Activated T-cell treated with anti-CD3 and anti-CD28 coated beads for 48 hours (primary cell): ENCODE measurements around the gene PLCG2.
"Not testable (repeated sequence)": the region's sequence is repeated elsewhere in the genome, so short reads cannot be mapped to it uniquely, and the experiment has no call there.

ENCODE experiments used
- DNase-seq: peaks from one replicate; pipeline ENCODE4 v3.0.0-alpha.2; 2020; ENCODE audit warnings: low read depth

The PLCG2 gene

DNA sequence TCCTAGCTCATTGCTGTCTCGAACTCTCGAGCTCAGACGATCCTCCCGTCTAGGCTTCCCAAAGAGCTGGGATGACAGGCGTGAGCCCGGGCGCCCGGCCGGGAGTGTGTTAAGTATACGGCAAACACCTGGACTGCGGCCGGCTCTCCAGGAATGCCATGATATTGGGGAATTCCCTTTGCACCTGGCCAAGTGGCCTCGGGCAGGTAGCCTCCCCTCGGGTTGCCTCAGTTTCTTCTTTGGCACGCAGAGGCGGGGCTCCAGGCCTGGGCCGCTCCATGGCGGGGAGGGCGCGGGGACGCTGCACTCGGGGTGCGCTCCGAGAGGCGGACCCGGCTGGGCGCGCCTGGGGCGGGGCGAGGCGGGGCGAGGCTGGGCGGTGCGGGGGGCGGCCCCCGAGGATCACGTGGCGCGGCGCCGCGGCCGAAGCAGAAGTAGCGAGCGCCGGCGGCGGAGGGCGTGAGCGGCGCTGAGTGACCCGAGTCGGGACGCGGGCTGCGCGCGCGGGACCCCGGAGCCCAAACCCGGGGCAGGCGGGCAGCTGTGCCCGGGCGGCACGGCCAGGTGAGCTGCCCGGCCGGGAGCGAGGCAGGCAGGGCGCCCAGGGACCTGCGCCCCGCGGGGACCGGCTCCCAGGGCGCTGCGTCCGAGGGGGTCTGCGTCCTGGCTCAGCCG lies at the start of gene PLCG2:
Gene PLCG2 (plus strand): TSS at position 431 of the 675 bp plus-strand sequence. CDS start 6,699 bp downstream, outside the sequence.
- DNase-seq, result peak; percentile 80

DNA sequence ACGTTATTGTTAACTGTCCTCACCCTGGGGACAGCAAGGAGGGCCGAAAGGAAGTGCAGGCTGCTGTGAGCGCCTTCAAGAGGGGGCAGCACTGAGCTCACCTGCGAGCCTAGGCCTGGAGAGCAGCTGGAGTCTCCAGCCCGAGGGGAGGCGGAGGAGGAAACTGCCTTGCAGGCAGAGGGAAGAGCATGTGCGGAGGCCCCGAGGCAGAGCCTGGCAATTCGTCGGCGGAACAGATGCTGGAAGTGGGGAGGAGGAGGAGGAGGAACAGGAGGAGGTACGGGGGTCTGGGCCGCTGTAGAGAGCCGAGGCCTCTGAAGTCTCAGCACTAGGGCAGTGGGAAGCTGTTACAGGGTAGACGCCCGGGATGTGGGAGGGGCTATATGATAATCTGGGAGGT lies 49.6 kb upstream of the PLCG2 start:
- no peak for DNase-seq

DNA sequence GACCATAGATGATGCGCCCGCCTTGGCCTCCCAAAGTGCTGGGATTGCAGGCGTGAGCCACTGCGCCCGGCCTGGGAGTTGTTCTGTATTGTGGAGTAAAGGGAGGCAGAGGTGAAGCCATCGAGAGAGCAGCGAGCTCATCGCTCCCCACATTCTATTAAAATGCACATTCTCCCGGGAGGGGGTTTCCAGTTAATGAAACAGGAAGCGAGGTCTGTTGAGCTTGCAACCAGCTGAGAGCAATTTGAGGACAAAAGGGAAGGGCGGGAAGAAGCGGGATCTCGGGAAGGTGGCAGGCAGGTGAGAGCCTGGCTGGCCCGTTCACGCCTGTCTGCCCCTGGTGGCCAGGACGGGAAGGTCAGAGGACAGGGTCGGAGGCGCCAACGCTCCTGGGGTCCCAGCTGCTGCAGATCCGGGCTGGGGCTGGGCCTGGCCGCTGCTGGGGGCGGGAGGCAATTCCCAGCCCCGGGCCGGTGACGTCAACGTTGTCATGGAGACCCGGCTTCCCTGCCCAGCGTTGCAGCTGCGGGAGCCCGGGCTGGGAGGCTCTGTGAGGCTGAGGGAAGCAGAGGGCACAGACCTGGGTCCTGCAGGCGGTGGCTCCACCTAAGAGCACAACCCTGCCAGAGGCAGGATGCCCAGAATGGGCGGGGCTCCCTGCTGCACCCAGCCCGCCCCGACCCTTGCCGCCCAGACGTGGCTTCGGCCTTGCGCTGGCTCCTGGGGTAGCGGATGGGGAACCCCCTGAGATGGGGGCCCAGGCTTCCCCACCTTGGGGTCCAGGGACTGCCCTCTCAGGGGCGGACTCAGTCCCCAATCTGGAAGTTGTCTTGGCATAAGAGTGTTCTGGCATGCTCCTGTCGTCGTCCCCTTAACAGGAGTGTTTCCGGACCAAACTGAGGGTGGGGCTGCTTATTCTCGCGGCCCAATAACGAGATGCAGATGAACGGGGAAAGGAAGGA lies 48.7 kb upstream of the PLCG2 start:
- DNase-seq, result peak; percentile 48

DNA sequence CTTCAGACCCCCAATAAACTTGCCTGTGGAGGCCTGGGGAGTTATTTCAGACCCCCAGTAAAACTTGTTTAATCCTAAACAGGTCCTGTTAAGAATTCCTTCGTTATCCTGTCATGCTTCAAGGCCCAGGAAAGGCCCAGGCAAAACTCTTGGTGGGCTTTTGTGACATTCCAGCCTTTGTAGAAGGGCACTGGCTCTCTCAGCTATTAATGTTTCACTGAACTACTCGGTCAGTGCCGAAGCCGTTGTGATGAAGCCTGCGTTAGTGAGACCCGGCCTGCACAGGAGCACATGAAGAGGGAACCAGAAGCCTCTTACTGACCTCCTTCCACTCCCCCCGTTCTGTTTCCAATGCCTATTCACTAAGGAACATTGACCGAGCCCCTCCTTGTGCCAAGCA lies 47.4 kb upstream of the PLCG2 start:
- no peak for DNase-seq

DNA sequence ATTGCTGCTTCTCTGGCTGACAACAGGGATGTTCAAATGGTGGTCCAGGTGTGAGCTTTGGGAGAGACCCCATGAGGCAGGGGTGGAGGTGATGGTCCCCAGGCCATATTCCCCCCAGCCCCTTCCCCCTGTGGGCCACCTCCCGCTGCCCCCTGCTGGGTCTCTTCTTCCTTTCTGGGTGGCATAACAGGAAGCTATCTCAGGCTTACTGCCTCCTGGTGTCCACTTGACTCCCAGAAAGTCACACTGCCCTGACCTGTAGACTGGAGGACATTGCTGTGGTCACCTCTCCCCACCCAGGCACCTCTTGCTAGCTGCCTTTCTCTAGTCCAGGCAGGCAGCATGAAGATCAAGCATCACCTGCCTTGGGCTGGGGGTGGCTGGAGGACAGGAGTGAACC lies 46.4 kb upstream of the PLCG2 start:
- DNase-seq, result no peak

DNA sequence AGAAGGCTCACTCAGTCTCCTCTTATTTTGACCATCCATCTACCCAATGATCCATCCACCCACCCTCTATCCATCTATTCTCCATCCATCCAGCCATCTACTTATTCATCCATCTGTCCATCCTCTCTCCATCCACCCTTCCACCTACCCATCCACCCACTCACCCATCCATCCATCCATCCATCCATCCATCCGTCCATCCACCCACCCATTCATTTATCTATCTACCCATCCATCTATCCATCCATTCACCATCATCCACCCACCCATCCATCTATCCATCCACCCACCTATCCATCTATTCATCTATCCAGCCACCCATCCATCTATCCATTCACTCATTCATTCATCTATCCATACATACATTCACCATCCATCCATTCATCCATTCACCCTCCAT lies 45.8 kb upstream of the PLCG2 start:
- no peak for DNase-seq

DNA sequence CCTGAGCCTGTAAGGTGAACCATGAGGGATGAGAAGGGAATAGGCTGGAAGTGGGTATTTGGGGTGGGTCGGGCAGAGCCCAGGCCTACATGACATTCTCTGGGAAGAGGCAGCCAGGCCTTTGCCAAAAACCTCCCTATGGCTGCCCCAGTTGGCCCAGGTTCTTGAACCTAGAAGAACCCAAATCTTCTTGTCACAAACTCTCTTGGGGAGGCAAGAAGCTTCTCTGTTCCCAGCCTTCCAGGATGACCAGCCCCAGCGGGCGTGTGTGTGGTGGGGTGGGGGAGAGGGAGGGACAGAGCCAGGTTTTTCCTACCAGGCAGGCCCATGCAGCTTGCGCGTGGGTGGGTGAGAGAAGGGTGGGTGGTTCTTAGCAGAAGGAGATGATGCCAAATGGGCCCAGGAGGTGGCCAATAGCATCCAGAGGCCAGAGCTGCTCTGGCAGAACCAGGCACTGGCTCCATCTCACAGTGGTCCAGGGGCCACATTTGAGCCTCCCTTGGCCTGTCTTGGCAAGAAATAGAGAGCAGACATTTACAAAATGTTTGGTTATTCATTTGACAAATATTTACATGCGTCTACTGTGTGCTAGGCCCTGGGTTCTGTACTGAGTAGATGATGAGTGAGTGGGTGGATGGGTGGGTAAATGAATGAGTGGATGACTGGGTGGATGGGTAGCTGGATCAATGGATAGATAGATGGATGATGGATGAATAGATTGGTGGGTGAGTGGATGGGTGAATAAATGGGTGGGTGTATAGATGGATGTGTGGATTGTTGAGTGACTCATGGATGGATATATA lies 44.3 kb upstream of the PLCG2 start:
- DNase-seq, result no peak

DNA sequence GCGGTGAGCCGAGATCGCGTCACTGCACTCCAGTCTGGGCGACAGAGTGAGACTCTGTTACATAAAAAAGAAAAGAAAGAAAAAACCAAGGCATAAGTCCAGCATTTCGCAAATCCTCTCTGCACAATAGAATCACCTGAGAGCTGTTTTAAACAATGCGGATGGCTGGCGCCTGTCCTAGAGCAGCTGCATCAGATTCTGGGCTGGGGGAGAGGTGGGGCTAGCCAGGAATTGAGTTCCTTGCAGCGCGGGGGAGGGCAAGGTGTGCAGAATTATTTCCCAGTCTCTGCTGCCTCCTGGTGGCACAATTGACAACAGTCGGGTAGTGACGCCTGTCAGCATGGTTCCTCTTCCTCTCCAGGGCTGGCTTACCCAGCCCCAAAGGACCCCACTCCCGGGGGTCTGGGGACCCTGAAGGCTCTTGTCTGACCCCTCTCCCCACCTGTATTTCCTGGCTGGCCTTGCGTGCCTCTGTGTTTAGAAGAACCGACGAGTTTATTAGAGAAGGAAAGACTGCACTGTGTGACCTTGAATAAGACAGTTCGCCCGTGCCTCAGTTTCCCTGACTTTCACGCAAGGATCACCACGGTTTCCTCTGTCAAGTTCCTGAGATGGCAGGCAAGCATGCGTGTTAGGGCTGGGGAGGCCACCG lies 41.1 kb upstream of the PLCG2 start:
- peak; percentile 76 for DNase-seq

DNA sequence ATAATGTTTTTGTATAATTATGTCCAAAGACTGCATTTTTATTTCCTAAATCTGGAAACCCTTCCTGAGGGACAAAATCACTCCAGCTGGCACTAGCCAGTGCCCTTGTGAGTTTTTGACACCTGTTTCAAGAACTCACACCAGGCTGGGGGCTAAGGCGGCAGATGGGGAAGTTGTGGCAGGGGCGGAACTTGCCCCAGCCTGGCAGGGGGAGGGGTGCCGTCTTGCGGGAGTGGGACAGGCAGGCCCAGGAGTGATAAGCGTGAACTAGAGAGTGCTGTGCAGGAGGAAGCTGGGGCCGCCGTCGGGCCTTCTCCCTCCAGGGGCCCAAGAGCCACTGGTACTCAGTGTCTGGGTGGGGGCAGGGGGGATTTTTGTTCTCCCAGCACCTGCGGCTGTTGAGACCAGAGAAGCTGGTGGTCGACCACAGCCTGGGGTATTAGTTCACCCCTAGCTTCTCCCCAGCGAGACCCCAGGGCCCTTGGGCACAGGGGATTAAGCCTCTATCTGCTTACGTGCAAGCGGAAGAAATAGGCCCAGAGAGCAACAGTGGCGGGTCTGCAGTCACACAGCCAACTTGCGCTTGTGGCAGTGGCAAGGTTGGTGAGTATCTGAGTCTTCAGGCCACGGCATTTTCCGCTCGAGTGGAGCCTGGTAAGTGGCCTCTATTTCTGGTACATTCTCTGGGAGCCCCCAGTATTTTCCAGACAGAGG lies 40.2 kb upstream of the PLCG2 start:
- no peak for DNase-seq

DNA sequence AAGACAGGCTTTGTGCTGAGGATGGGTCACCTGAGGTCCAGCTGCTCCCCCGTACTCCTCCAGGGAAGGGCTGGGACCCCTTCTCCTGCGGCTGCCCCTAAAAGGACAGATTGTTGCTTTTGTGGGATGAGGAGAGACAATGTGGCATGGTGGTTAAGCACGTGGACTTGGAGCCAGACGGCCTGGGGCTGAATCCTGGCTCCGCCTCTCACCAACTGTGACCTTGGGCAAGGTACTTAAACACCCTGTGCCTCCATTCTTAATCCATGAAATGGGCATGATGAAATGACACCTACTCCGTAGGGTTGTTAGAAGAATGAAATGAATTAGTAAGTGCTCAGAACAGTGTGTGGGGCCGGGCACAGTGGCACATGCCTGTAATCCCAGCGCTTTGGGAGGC lies 39.6 kb upstream of the PLCG2 start:
- no peak for DNase-seq

DNA sequence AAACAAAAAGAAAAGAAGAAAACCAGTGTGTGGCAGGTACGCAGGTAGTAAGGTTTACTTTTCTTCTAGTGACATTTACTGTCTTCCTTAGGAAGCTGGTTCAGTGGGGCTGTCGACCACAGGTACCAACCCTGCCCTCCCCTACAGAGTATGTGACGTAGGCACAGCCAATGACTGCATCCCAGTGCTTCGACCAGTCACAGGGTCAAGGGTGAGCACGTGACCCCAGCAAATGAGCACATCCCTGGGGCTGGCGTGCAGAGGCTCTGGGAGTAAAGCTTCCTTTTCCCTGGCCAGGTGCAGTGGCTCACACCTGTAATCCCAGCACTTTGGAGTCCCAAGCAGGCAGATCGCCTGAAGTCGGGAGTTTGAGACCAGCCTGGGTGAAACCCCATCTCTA lies 38.9 kb upstream of the PLCG2 start:
- no peak for DNase-seq

DNA sequence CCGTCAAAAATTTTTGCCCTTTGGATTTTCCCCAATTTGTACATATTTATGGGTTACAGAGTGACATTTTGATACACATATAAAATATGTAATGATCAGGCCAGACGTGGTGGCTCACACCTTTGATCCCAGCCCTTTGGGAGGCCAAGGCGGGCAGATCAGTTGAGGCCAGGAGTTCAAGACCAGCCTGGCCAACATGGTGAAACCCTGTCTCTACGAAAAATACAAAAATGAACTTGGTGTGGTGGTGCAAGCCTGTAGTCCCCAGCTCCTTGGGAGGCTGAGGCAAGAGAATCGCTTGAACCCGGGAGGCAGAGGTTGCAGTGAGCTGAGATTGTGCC lies 37.7 kb upstream of the PLCG2 start:
- DNase-seq, result not testable (repeated sequence)

DNA sequence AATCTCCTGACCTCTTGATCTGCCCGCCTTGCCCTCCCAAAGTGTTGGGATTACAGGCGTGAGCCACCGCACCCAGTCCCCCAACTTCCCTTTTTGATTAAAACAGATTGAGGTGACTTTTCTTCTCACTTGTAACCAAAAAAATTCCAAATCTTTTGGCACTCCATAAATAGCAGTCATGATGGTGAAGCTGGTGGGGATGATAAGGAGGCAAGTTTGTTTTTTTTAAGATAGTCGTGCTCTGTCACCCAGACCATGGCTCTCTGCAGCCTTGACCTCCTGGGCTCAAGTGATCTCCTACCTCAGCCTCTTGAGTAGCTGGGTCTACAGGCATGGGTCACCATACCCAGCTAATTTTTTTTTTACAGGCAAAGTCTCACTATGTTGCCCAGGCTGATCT lies 34.7 kb upstream of the PLCG2 start:
- DNase-seq, result no peak

DNA sequence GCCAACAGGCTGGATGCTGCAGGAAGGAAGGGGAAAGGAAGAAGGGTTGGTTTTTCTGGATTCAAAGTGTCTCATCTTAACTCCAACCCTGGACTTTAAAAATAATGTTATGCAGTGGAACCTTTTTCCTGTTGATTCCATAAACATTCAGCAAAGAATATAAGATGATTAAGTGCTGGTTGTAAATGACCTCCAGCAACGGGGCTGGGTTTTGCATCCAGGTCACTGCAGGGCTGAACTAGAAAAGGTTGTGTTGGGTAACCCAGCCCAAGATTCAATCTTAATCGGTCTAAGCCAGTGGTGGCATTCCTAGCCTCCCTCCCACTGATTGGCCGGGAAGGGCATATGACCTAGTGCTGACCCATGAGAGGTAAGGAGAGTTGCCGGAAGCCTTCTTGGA lies 34.2 kb upstream of the PLCG2 start:
- no peak for DNase-seq

DNA sequence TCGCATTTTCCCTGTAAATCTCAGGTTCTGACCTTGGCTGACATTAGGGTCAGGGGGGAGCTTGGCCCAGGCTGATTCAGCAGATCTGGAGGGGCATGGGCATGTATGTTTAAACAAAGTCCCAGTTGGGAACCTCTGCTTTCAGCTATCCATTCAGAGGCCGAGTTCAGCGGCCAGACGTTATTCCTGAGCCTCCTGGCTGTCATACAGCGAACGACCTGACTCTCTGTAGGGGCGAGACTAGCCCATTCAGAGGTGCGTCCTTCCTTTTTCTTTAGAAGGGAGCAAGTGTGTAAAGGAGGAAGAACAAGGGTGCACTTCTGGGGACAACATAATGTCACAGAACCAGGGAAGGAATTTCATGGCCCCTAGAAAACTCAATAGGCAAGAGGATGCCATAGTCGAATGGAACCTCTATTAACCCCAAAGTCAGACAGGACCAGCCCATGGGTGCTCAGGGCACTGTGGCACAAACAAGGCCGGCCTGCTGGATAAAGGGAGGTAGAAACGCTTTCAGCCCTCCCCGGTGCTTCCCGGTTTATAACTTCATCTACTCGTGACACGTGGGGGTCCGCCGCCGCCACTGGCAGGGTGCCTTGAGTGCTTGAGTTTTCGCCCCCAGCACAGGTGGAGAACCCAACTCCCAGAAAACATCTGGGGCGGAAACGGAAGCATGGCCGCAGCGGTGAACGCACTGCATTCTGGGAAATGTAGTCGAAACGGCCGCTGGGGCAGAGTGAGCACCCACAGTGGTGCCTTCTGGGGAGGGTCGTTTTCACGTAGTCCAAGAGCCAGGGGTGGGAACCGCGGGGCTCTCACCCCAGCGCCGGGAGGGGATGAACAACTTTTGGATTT lies 33.2 kb upstream of the PLCG2 start:
- DNase-seq, result peak; percentile 63

DNA sequence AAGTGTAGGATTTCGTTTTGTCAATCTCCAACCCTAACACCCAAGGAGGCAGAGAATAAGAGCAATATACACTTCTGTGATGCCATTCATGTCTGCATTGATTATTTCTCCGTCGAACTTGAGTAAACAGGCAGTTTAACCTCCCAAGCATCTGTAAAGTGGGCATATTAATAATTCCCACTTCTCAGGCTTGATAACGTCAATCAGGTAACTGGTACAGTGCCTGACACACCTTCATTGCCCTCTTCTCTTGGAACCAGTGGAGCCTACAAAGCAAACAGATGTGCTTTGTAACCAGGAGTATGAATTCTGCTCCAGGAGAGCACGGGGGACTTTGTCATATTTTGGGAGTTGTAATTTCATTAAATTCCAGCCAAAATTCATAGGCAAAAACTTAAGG lies 32.5 kb upstream of the PLCG2 start:
- DNase-seq, result no peak

DNA sequence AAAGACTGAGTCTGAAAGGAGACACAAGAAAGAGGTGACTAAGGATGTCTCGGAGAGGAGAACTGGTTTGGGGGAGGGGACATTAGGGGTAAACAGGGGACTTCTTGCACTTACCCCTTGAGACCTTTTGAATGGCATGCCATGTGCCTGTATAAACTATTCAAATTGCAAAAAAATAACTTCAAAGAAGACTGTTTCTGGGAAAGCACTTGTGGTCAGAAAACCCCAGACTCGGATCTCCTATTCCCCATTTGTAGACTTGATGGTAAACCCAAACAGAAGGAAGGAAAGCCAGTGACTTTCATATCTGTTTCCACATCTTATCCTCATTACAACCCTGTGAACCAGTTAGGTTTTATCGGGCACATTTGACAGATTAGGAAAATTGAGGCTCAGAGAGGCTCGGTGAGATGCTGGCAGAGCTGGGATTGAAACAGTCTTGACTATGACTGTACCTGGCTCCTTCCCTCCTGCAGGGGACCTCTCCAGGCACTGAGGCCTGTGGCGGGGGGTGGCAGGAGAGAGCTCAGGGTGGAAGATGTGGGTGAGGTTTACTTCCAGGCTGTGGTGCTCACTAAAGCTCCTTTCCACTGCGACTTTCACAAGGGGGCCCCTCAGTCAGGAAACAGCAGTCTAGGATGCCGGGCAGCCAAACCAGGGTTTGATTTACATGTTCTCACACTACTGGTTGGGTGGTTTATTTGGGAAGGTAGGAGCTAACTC lies 30.5 kb upstream of the PLCG2 start:
- no peak for DNase-seq

DNA sequence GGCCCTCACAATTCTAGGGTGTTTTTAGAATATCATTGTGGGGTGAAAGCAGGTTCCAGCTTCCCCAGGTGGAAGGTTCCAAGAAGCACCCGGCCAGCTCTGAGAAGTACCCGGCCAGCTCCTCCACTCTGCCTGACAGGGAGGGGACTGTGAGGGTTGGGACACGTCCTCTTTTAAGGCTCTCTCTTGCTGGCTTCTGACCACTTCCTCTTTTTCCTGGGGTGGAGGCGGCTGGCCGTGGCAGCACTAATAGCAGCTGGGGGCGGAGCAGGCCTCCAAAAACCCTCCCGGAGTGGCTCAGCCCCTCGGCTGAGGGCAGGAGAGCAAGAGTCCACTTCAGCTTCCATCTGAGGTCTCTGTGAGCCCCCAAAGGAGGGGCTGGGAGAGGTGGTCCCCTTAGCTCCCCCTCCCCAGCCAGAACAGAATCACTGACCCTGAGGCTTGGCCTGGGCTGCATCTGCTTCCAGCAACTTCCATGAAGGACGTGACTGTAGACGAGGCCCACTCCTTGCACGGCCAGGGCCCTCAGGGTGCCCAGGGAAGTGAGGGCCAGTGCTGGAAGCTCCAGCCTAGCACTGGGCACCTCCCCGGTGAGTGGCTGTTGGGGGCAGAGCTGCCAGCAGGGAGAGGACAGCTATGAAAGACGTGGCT lies 26.7 kb upstream of the PLCG2 start:
- no peak for DNase-seq

DNA sequence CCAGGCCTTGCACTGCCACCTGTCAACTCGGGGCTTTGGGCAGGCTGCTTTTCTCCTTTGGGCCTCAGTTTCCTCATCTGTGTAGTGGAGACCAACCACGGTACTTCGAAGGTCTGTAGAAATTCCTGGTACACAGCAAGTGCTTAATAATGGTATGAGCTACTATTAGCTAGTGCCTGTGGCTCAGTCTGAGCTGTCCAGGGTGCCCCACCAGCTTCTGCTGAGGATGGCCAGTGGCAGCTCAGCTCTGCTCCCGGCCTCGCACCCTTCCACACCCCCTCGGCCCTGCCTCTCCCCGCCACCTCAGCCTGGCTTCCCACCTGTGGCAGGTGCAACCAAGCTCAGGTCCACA lies 26.2 kb upstream of the PLCG2 start:
- no peak for DNase-seq
